ENCODE measurements around the gene EML4. TPM values are rescaled to one million over a fixed set of nuclear protein-coding genes. Genes with fewer than 3 reads are reported as not detected.
A peak's percentile ranks its signal among the peaks of the same experiment; 100 is the strongest.

The EML4 gene
- total RNA-seq, 1 experiment from 2014 or later, result 31.2 TPM

- BruUV-seq (replicated peaks), result no TSS peak
- no peak for DNase-seq (ENCODE audit: unreplicated experiment)
- TF ChIP-seq, protein P1, sequence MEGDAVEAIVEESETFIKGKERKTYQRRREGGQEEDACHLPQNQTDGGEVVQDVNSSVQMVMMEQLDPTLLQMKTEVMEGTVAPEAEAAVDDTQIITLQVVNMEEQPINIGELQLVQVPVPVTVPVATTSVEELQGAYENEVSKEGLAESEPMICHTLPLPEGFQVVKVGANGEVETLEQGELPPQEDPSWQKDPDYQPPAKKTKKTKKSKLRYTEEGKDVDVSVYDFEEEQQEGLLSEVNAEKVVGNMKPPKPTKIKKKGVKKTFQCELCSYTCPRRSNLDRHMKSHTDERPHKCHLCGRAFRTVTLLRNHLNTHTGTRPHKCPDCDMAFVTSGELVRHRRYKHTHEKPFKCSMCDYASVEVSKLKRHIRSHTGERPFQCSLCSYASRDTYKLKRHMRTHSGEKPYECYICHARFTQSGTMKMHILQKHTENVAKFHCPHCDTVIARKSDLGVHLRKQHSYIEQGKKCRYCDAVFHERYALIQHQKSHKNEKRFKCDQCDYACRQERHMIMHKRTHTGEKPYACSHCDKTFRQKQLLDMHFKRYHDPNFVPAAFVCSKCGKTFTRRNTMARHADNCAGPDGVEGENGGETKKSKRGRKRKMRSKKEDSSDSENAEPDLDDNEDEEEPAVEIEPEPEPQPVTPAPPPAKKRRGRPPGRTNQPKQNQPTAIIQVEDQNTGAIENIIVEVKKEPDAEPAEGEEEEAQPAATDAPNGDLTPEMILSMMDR (IDR thresholded peaks at IDR 0.05; ENCODE audit: unreplicated experiment), result no peak
- Mint-ChIP-seq H3K27ac (ENCODE audit: low read depth, unreplicated experiment) (no peak overlapping the region), H3K36me3 (ENCODE audit: insufficient read depth, unreplicated experiment) (peaks cover 54% of the 10 kb centered on the region), H3K9me3 (ENCODE audit: unreplicated experiment) (no peaks in the 10 kb centered on the region), H3K4me3 (ENCODE audit: unreplicated experiment) (no peak overlapping the region), H3K4me1 (ENCODE audit: insufficient read depth, unreplicated experiment) (peaks cover 26% of the 10 kb centered on the region), H3K27me3 (ENCODE audit: insufficient read depth, unreplicated experiment) (no peaks in the 10 kb centered on the region)
- POLR2A ChIA-PET, result interaction anchor here (1.5 kb wide), 1 partner anchor 11 kb away, joined by 6 read pairs; no protein-coding TSS in a partner anchor
- CTCF ChIA-PET, result no interaction called here
- intact Hi-C loops (cut with micrococcal nuclease), result no loop called here
Observed at GRCh38 chr2:42353792-42354429, 184.8 kb downstream of the EML4 start.

- Mint-ChIP-seq H3K27me3 (ENCODE audit: insufficient read depth, unreplicated experiment) (no peaks in the 10 kb centered on the region), H3K27ac (ENCODE audit: low read depth, unreplicated experiment) (peak overlapping the region; percentile 86), H3K4me3 (ENCODE audit: unreplicated experiment) (peak overlapping the region; percentile 79), H3K9me3 (ENCODE audit: unreplicated experiment) (no peaks in the 10 kb centered on the region), H3K36me3 (ENCODE audit: insufficient read depth, unreplicated experiment) (peaks cover 26% of the 10 kb centered on the region), H3K4me1 (ENCODE audit: insufficient read depth, unreplicated experiment) (peaks cover 34% of the 10 kb centered on the region)
- TF ChIP-seq, protein P1 (IDR thresholded peaks at IDR 0.05; ENCODE audit: unreplicated experiment), result no peak
- TSS peak; percentile 96 for BruUV-seq (replicated peaks)
- POLR2A ChIA-PET, result interaction anchor here (0.6 to 5.8 kb wide), 16 partner anchors 9 to 1284 kb away, joined by 3 to 59 read pairs (median 4); no protein-coding TSS in a partner anchor
- intact Hi-C loops (cut with micrococcal nuclease), result no loop called here
- CTCF ChIA-PET, result interaction anchor here (0.6 to 1.7 kb wide), 5 partner anchors 30 to 491 kb away, joined by 3 to 7 read pairs (median 3); no protein-coding TSS in a partner anchor
- DNase-seq (ENCODE audit: unreplicated experiment), result no peak
Observed at GRCh38 chr2:42359304-42359964, 190.3 kb downstream of the EML4 start.

GRCh38 chr2:42359965-42360483, 190.9 kb downstream of the EML4 start:
- TF ChIP-seq, protein P1 (IDR thresholded peaks at IDR 0.05; ENCODE audit: unreplicated experiment), result no peak
- Mint-ChIP-seq H3K27me3 (ENCODE audit: insufficient read depth, unreplicated experiment) (no peaks in the 10 kb centered on the region), H3K4me3 (ENCODE audit: unreplicated experiment) (peak overlapping the region; percentile 79), H3K9me3 (ENCODE audit: unreplicated experiment) (no peaks in the 10 kb centered on the region), H3K36me3 (ENCODE audit: insufficient read depth, unreplicated experiment) (peaks cover 26% of the 10 kb centered on the region), H3K27ac (ENCODE audit: low read depth, unreplicated experiment) (peak overlapping the region; percentile 86), H3K4me1 (ENCODE audit: insufficient read depth, unreplicated experiment) (peaks cover 34% of the 10 kb centered on the region)
- TSS peak; percentile 59 for BruUV-seq (replicated peaks)
- intact Hi-C loops (cut with micrococcal nuclease), result loop anchor here (2.0 to 10.0 kb wide), 2 partner anchors 61 to 305 kb away; no protein-coding TSS in a partner anchor
- POLR2A ChIA-PET, result interaction anchor here (0.6 to 5.8 kb wide), 17 partner anchors 8 to 512 kb away, joined by 3 to 59 read pairs (median 4); no protein-coding TSS in a partner anchor
- CTCF ChIA-PET, result interaction anchor here (0.6 to 1.7 kb wide), 4 partner anchors 31 to 340 kb away, joined by 3 to 7 read pairs (median 3); no protein-coding TSS in a partner anchor
- peak; percentile 41 for DNase-seq (ENCODE audit: unreplicated experiment)

DNA sequence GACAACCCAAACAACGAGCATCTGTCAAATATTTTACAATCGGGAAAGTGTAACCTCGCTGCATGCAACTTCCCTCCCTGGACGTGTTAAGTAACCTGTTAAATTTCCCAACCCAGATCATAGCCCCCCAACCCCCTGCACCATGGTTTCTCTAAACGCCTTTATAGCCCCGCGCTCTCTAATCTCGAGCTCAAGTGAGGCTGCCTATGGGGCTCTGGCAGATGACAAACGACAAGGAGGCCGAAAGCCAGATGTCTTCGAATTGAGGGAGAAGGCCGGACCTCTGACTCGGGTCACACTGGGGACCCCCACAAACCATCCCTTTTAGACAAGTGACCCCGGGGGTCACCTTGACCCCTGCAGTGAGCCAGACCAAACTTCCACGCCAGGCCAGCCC, 191.3 kb downstream of the EML4 start:
- intact Hi-C loops (cut with micrococcal nuclease), result loop anchor here (2.0 to 10.0 kb wide), 2 partner anchors 60 to 304 kb away; no protein-coding TSS in a partner anchor
- no TSS peak for BruUV-seq (replicated peaks)
- POLR2A ChIA-PET, result interaction anchor here (0.6 to 5.8 kb wide), 23 partner anchors 8 to 513 kb away, joined by 3 to 59 read pairs (median 4); no protein-coding TSS in a partner anchor
- peaks cover 25% of the 10 kb centered on the region for H3K36me3 Mint-ChIP-seq (ENCODE audit: insufficient read depth, unreplicated experiment)
- peak overlapping the region; percentile 86 for H3K27ac Mint-ChIP-seq (ENCODE audit: low read depth, unreplicated experiment)
- peaks cover 34% of the 10 kb centered on the region for H3K4me1 Mint-ChIP-seq (ENCODE audit: insufficient read depth, unreplicated experiment)
- CTCF ChIA-PET, result interaction anchor here (0.6 to 3.5 kb wide), 5 partner anchors 31 to 274 kb away, joined by 3 to 14 read pairs (median 7); no protein-coding TSS in a partner anchor
- TF ChIP-seq, protein P1 (IDR thresholded peaks at IDR 0.05; ENCODE audit: unreplicated experiment), result no peak
- no peaks in the 10 kb centered on the region for H3K27me3 Mint-ChIP-seq (ENCODE audit: insufficient read depth, unreplicated experiment)
- DNase-seq (ENCODE audit: unreplicated experiment), result no peak
- H3K4me3 Mint-ChIP-seq (ENCODE audit: unreplicated experiment), result peak overlapping the region; percentile 79
- H3K9me3 Mint-ChIP-seq (ENCODE audit: unreplicated experiment), result no peaks in the 10 kb centered on the region

Data from MCF 10A (cell line).